ENCODE results near the gene SLC25A26.
"Not testable (repeated sequence)": the region's sequence is repeated elsewhere in the genome, so short reads cannot be mapped to it uniquely, and the experiment has no call there.

The SLC25A26 gene

DNA sequence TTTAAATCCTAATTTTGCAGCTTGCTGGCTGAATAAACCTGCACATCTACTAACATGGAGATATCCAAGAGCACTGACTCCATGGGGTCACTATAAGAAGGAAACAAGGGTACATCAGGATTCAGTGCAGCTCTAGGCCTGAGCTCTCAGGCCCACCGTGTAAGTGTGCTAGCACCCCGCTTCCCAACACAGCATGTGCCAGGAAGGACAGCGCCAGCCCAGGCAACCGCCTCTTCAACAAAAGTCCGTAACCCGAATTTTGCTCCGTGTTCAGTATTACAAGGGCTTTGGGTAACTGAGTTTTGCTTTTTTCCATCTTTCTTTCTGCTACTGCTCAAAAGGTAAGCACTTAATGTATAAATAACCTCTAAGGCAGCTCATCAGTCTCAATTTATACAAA, 190.2 kb downstream of the SLC25A26 start:
- no peak for DNase-seq

DNA sequence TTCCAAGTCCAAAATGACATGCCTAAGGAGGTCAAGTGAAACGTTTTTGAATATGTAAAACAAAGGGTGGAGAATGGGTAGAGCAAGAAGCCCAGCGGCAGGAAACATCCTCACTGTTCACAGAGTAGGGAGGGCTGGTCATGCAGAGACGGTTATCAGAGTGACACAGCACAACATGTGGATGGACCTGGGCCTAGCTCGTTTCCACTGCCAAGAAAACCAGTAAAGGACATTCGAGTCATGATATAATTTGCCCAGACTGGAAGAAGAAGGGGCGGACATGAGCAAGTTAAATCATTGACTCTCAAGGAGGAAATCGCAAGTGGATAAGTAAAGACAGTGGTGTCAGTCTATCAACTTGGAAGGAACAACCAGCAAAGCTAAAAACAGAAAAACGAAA, 190.7 kb downstream of the SLC25A26 start:
- DNase-seq = no peak

DNA sequence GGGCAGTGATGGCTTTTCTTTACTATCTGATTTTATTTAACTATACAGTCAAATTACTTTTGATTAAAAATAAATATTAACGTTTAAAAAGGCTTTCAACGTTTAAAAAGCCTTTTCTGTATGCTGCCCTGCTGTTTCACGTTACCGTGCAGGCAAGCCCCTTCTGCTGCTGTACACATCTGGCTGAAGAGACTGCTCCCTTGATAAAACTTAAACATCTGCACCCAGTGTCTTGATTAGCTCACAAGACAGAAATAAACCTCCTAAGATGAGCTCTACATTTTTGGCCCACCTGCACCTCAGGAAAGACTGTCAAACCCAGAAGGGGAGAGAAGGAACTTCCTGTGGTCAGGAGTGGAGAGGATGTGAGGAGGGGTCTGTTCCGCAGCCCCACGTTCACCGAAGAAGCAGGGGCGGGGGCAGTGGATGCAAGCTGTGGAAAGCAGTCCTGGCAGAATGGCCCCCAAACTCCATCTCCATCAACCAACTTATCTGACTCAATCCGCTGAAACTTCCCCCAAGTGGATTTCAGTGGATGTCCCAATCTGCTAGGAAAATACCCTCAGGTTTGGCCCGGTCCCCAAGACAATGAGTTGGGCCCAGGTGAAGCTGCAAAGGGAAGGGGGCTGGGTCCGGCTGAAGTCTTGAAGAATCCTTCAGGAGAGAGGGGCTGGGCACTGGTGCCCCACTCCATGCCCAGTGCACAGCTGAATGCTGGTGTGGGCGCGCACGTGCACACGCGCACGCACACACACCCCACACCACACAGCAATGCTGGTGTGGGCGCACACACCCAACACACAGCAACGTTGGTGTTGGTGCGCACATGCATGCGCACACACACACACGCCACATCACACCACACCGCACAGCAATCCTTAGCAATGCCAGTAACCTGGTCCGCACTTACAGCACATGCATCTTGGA, 191.4 kb downstream of the SLC25A26 start:
- DNase-seq = no peak

DNA sequence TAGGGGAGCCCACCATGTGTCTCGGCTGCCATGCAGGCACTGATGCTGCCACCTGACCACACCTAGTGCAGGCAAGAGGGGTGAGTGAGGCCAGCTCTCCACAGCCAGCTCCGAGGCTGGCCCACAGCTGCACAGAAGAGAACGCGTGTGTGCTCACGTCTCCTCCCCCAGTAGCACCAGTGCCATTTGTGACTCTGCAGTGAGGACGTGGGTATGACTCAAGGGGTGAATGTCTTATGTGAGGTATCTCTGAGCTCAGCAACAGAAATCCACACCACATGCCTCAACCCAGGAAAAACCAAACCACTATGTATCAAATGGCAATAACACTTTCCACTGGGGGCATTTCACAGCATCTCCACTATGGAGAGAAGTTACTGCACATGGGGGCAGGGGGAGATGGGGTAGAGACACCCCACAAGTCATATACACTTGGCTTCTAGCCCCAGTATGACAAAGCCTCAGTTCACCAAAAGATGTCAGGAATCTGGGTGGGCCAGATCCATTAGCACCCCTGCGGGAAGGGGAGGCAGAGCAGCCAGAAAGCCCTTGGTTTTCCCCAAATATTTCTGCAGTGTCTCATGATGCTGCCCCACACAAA, 192.4 kb downstream of the SLC25A26 start:
- no peak for DNase-seq

DNA sequence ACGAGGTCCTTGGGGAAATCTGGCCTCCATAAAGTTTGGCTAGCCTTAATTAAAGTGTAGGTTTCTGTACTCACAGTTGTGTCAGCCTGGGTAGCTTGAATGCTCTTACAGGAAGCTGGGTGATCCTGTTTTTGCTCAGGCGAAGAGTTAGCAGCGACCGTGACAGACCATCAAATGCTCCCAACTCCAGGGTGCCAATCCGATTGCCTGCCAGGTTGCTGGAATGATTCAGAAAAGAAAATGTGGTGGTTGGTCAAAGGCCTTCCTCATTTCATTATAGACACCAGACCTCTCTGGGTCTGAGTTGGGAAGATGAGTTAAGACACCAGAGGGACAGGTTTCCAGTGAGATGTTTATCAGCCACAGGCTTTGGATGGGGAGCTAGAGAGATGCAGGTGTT, 194.0 kb downstream of the SLC25A26 start:
- DNase-seq = no peak

DNA sequence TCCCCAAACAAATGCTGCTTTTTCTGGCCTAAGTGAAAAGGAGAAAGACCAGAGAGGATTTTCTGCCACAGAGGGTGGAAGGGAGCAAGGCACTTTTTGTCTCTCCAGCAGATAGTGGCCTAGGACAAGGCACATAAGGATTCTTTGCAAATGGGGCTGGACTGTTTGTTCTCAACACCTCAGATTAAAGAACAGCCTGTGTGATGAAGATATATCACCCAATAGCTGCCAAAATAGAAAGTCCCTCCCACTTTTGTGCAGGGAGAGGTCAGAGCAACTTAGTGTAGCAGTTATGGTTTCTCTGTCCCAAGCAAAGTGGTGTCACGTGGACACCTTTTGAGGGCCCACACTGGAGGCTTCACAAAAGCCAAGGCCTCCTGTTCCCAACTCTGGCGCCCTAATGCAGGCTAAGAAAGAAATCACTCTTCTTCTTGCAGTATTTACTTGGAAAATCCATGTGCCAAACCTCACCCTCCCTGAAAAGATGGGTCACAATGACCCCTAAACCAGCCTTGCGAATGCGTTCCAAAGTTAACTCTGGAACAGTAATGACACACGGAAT, 195.1 kb downstream of the SLC25A26 start:
- no peak for DNase-seq

DNA sequence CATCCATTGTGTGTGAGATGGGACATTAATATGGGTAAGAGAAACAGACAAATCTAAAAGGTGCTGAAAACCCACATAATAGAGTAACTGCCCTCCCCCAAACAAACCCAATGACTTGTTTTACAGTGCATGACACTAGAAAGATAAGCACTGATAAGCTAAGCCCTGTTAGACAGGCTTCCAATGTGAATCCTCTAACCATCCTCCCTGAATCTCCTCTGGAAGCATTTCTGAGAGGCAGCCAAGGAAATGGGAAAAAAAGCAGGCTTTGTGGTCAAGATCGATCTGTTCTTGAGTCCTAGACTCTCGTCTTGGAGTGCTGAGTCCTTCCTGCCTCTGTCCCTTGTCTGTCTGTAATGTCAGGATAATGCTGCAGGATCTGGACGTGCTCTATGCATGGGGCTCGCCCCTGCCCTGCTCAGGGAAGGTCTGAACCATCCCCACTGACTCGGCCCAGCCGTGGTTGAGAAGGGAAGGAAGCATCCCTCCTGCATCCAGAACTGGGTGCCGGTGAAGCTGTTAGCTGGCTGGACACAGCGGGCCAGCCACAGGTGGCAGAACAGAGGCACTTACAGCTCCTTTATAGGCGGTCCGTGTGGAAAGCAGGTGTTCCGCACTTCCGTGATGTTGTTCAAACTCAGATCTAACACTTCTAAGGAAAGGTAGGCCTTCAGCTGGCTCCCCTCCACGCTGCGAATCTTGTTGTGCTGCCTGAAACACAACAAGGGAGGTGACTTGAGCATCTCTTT, 195.9 kb downstream of the SLC25A26 start:
- no peak for DNase-seq

DNA sequence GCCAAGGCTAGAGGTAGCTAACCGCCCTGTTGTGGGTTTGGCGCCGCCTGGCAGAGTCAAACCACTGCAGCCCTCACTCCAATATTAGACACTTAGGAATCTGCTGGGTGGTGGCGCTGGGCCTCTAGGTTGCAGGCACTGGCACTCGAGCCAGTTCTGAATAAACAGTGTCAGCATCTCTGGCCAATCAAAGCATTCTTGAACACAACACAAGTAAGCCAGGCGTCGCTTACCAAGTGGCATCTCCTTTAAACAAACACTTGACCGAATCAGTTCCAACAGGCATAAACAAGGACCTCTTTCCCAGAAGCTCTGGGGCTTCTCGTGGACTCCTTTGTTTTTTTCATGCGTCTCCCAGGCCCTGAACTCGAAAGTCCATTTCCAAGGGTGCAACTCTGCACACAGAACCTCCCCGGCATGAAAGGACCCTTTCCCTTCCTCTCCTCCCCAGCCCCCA, 197.7 kb downstream of the SLC25A26 start:
- no peak for DNase-seq

DNA sequence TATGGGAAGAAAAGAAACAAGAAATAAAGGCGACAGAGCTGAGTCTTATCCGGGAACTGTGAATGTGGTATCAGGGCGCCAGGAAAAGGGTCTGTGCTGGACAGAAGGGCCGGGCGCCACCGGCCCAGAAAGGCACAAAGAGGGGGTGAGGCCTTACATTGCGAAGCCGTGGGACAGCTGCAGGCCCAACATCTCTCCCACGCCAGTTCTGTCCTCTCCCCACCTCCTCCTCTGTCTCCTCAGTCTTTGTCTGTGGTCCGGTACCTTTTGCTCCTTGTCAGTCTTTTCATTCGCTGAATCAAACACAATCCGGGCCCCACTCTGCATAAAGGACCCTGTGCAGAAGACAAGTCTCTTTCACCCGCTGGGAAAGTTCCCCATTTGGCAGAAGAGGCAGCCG, 198.2 kb downstream of the SLC25A26 start:
- DNase-seq = no peak

DNA sequence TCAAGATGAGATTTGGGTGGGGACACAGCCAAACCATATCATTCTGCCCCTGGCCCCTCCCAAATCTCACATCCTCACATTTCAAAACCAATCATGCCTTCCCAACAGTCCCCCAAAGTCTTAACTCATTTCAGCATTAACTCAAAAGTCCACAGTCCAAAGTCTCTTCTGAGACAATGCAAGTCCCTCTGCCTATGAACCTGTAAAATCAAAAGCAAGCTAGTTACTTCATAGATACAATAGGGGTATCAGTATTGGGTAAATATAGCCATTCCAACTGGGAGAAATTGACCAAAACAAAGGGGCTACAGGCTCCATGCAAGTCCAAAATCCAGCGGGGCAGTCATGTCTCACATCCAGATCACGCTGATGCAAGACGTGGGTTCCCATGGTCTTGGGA, 200.3 kb downstream of the SLC25A26 start:
- not testable (repeated sequence) for DNase-seq

DNA sequence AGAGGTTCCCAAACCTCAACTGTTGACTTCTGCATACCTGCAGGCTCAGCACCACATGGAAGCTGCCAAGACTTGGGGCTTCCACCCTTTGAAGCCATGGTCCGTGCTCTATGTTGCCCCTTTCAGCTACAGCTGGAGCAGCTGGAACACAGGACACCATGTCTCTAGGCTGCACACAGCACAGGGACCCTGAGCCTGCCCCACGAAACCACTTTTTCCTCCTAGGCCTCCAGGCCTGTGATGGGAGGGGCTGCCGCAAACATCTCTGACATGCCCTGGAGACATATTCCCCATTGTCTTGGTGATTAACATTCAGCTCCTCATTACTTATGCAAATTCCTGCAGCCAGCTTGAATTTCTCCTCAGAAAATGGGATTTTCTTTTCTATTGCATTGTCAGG, 201.1 kb downstream of the SLC25A26 start:
- DNase-seq = not testable (repeated sequence)

DNA sequence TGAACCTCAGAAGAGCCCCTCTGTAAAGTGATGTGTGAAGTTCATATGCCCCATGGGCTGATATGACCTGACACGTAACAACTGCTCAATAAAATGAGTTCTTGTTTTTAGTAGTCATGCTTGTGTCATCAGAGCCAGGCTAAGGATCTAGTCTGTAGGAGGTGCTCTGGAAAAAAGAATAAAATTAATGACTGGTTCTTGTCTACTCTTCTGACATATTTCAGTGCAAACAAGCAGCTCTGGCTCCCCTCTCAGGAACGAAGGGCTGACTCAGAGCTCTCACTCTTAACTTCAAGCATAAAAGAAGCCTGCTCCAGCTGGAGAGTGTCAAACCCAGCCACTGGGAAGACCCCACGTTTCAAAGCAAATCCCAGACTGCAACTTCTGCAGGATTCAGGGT, 203.0 kb downstream of the SLC25A26 start:
- DNase-seq = no peak

DNA sequence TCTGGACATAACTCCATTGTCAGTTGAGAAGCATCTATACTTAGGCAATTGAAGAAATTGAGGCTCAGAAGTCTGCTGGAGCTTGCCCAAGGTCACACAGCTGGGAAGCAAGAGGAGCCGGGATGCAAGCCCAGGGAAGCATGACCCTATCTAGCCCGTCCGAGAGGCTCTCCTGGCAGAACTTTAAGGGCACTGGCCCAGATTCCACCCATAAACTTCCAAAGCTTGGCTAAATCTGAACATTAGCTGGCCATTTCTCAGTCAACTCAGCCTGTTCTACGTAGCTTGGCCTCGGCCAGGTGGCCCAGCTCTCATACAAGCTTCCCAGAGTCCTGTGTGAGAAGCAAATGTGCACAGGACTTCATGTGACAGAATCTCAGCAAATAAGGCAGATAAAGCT, 204.2 kb downstream of the SLC25A26 start:
- DNase-seq = no peak

DNA sequence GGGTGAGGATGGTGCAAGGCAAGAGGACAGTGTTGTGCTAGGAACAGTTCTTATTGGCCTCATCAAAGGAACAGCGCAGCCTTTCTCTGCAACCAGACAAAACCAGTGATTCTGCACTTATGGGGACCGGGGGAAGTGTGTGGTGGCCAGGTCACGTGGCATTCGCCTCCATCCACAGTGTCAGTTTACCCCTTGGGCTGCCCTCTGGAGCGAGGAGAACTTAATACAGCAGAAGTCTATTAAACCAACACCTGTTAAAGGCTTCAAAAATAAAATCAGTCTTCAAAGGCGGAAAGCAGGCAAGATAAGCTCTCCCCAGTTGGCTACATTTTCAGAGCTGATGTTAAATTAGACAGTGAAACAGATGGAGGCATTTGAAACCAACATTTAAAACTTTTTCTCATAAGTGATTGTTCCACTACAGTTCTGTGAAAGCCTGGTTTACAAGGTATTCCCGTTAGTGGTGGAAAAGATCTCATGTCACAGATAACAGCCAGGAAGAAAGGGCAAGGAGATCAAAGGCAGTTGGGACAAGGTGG, 204.8 kb downstream of the SLC25A26 start:
- DNase-seq = no peak

DNA sequence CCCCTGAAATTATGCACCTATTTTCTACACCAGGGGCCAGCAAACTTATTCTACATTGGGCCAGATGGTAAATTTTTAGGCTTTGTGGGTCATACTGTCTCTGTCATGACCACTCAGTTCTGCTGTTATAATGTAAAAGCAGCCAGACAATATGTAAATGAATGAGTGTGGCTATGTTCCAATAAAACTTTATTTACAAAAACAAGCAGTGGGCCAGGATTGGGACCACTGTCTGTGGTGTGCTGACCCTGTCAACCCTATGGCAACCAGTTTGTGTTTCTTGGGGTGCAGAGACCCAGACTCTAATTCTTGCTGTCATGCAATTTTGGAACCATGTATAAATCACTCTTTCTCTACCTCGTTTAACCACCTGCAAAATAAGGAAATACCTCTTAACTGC, 205.3 kb downstream of the SLC25A26 start:
- DNase-seq = no peak

DNA sequence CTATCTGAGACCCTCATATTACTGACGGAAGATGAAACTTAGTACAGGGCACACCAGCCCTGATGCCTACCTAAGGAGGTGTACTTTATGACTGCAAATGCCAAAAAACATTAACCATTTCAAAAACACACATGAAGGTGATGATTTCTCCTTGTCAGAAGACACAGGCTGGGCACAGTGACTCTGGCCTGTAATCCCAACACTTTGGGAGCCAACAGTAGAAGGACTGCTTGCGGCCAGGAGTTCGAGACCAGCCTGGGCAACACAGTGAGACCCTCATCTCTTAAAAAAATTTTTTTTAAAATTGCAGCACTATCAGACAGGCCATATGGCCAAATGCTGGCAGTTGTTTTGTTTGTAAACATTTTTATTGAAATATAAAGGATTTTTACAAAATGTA, 206.6 kb downstream of the SLC25A26 start:
- DNase-seq = no peak

DNA sequence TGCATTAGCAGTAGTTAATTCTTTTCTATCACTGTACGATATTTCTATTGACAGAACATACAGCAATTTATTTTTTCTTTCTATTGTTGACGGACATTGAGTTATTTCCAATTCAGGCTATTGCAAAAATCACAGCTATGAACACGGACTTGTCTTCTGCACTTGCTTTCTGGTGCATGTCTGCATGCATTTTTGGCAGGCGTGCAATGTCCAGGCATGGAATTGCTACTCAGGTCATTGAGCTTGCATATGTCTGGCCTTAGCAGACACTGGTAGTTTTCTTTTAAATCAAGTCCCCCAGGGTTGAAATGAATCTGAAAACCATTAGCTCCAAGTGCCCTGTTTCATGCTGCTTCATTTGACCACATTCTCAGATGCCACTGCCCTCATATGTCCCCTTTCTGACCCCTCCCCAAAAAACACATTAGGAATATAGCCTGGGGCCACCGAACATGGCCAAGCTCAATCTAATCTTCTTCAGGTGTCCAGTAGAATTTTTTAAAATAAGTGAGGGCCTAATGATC, 207.2 kb downstream of the SLC25A26 start:
- DNase-seq = no peak
